H1 (cell line): Measurements from ENCODE around the gene DNTTIP2. TPM values are rescaled to one million over a fixed set of nuclear protein-coding genes. Genes with fewer than 3 reads are reported as not detected.

ENCODE experiments used
- CEBPB ChIP-seq: IDR thresholded peaks from 2 replicates; pipeline ENCODE4 v1.6.1; 2012; ENCODE audit warnings: low read depth, low read length
- RAD21 ChIP-seq, 2 experiments: IDR thresholded peaks in 1 of 2; conservative IDR thresholded peaks in 1 of 2; 2 replicates each; pipeline ENCODE4 v1.6.1; 2011; ENCODE audit warnings: low read depth in 2 of 2, low read length in 2 of 2, improper control_type of control experiment in 1 of 2, inconsistent platforms in 1 of 2, mild to moderate bottlenecking in 1 of 2, moderate library complexity in 1 of 2
- SAP30 ChIP-seq: fragments of 300-600 bp; sonication (generic); IDR thresholded peaks from 2 replicates; pipeline ENCODE4 v1.7.1; 2012; ENCODE audit warnings: low read length, moderate library complexity, mild to moderate bottlenecking, inconsistent platforms; ENCODE audit not compliant: insufficient read depth, insufficient replicate concordance
- SP1 ChIP-seq: IDR thresholded peaks from 2 replicates; pipeline ENCODE4 v1.6.1; 2011; ENCODE audit warnings: low read depth, low read length
- TBP ChIP-seq: IDR thresholded peaks from 2 replicates; pipeline ENCODE4 v1.6.1; 2011; ENCODE audit warnings: low read depth, low read length, improper control_type of control experiment
- polyA plus RNA-seq, 7 experiments: library from polyadenylated mRNA; depleted of rRNA in 3 of 7; stranded (reverse) in 5 of 7; unstranded in 2 of 7; fragments of >200 nt in 5 of 7; fragments of 200-250 nt in 2 of 7; gene quantifications; 1 replicate in 5 of 7; 2 replicates in 1 of 7; 4 replicates in 1 of 7; pipeline versions ENCODE4 v1.2.1 to v1.2.3, GENCODE V29; 2011 to 2013; ENCODE audit warnings: missing spikeins in 2 of 7, mixed read lengths in 2 of 7
- total RNA-seq: library from RNA; stranded (reverse); fragmentation: NEBNext Ultra II Directional; extraction: Animal tissue kit (Norgen Biotek cat#: 25700); gene quantifications from 2 replicates; pipeline ENCODE4 v1.2.1, GENCODE V29; 2021
- TF ChIP-seq, protein P1 (sequence below): IDR thresholded peaks from 2 replicates; pipeline ENCODE4 v1.6.1; 2012; ENCODE audit warnings: low read length, inconsistent platforms

The DNTTIP2 gene
- total and polyA plus RNA-seq, 2 of the 8 experiments (the other 6 are each of a cell fraction or from before 2014, with no cell fraction given) = 6.3 to 80.4 TPM

DNA sequence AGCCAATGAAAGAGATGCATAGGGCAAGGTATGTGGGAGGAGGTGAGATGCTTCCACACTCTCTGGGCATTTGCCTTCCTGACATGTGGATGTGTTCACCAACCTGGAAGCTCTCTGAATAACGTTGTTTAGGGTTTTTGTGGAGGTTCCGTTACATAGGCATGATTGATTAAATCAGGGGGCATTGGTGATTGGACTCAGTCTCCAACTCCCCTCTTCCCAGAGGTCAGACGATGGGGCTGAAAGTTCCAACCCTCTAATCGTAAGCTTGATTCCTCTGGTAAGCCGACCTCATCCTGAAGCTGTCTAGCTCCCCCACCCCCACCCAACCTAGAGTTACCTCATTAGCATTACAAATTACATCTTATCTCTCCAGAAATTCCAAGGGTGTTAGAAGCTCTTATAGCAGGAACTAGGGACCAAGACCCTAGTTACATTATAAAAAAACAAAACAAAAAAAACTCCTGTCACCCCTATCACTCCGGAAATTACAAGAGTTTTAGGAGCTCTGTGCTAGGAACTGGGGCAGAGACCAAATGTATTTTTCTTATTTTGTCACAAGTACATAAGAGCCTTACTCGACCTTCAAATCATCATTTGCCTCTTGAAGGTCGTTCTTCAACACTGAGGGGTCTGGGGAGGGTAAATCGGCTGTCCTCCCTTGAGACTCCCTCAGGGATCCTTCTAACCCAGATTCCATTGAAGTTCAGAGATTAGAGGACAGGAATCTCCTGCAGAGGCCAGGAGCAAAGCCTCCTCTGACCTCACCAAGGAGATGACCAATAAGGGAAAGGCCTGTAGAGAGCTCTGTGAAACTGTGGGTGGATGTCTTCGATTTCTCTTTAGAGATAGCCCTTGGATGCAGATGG, 58.2 kb downstream of the DNTTIP2 start (continued):
- TF ChIP-seq, protein P1, sequence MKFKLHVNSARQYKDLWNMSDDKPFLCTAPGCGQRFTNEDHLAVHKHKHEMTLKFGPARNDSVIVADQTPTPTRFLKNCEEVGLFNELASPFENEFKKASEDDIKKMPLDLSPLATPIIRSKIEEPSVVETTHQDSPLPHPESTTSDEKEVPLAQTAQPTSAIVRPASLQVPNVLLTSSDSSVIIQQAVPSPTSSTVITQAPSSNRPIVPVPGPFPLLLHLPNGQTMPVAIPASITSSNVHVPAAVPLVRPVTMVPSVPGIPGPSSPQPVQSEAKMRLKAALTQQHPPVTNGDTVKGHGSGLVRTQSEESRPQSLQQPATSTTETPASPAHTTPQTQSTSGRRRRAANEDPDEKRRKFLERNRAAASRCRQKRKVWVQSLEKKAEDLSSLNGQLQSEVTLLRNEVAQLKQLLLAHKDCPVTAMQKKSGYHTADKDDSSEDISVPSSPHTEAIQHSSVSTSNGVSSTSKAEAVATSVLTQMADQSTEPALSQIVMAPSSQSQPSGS = peak; percentile 86
- TF ChIP-seq TBP = no peak
- peak; percentile 73; the same call in 1 of the 2 replicates for TF ChIP-seq SP1
- no peak for TF ChIP-seq RAD21 (IDR thresholded peaks at IDR 0.05 in 1 of 2, conservative IDR thresholded peaks at IDR 0.05 in 1 of 2; ENCODE audit: low read depth in 2 of 2, low read length in 2 of 2)
- TF ChIP-seq SAP30 = no peak
- TF ChIP-seq CEBPB = no peak
